Mononuclear cell (primary cell): ENCODE data around the gene WNK2. TPM values are rescaled to one million over a fixed set of nuclear protein-coding genes. Genes with fewer than 3 reads are reported as not detected.

Experiments used
- H3K27me3 ChIP-seq: 2 replicates; pipeline ENCODE4 v1.6.0; 2011; ENCODE audit warnings: low read length, control low read depth; ENCODE audit not compliant: insufficient read depth
- H3K4me1 ChIP-seq: 2 replicates; pipeline ENCODE4 v1.5.1; 2011; ENCODE audit warnings: mild to moderate bottlenecking, low read length, control low read depth; ENCODE audit not compliant: insufficient read depth
- H3K4me3 ChIP-seq: 2 replicates; pipeline ENCODE4 v1.5.1; 2011; ENCODE audit warnings: mild to moderate bottlenecking, low read length, moderate library complexity
- H3K9me3 ChIP-seq: 2 replicates; pipeline ENCODE4 v1.5.1; 2011; ENCODE audit warnings: low read depth, mild to moderate bottlenecking, control low read depth, low read length
- total RNA-seq: library from RNA; depleted of rRNA; stranded (reverse); fragments of >200 nt; gene quantifications from one replicate; pipeline ENCODE4 v1.2.3, GENCODE V29; 2012

The WNK2 gene
- total RNA-seq, 1 donor, result 0.10 TPM

DNA sequence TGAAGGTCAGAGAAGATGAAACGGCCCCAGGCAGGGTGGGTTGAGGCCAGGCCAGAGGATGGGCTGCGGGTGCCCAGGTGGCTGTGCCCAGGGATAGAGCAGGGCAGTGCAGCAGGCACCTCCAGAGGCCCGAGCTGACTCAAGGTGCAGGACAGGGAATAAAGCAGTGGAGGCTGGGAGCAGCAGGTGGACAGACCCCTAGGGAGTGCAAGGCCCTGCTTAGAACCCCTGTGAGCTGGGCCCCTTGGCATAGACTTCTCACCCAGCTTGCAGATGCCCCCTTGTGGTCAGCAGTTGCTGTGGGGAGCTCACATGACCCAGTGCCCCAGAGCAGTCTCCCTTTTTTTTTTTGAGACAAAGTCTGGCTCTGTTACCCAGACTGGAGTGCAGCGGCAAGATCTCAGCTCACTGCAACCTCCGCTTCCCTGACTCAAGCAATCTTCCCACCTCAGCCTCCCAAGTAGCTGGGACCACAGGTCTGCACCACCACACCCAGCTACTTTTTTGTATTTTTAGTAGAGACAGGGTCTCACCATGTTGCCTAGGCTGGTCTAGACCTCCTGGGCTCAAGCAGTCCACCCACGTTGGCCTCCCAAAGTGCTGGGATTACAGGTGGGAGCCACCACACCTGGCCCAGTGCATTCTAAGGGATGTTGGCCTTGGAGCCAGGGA, 118.8 kb downstream of the WNK2 start:
- H3K9me3 ChIP-seq, result no peaks in the 10 kb centered on the region
- no peak overlapping the region for H3K4me3 ChIP-seq
- peaks cover 8% of the 10 kb centered on the region for H3K4me1 ChIP-seq

DNA sequence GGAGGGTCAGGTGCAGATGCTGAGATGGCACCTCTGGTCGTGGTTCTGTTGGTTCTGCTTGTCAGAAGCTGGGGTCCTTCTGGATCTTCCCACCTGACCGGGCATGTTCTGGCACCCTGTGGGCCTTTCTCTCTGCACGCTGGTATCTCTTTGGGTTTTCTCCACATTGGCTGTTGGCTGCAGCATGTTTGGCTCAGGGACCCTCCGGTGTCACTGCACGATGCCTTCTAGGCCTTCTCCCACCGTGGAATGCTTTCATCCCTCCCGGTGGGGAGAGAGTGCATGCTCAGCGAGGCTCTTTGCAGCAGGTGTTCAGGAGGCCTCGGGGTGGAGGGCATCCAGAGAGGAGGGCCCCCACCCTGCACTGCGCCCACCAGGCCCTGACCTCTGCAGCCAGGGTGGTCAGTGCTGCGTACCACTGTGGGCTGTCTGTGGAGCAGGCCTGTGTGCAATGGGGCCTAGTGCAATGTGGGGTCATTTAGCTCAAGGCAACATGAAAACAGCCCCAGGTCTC, 119.4 kb downstream of the WNK2 start:
- H3K4me1 ChIP-seq, result peaks cover 8% of the 10 kb centered on the region
- H3K4me3 ChIP-seq, result no peak overlapping the region
- no peaks in the 10 kb centered on the region for H3K27me3 ChIP-seq
- no peaks in the 10 kb centered on the region for H3K9me3 ChIP-seq

More for the DNA sequence above, 118.8 kb downstream of the WNK2 start:
- no peaks in the 10 kb centered on the region for H3K27me3 ChIP-seq

DNA sequence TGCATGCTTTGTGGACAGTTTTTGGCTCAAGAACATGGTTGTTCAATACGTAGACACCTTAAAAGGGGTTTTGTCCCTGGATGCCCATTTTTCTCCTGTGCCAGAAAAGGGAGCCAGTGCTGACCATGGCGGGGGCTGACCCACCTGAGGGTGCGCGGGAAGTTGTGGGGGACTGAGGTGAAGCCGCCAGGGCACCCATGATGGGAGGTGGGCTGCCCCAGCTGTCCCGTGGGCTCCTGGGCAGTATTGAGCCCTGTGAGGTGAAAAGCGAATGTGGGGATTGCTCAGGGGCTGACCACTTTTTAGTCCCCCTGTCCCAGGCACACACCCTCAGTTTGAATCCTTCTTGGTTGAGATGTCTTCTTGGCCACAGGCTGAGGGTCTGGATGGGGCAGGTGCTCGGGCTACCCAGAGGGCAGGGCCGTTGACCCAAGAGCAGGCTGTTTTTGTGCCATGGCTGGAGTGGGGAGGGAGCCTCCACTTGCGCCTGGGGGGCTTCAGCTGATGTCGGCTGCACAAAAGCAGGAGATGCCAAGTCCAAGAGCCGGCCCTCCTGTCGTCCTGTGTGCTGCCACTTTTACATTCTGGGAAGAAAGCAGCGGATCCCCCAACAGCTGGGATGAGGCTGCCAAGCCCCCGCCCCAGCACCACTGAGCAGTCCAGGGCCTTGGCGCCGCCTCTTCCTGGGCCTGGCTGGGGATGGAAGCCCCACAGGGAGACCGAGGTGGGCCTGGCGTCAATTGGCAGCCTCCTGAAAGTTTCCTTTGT, 120.1 kb downstream of the WNK2 start:
- no peak overlapping the region for H3K4me3 ChIP-seq
- peaks cover 8% of the 10 kb centered on the region for H3K4me1 ChIP-seq
- H3K27me3 ChIP-seq, result no peaks in the 10 kb centered on the region
- no peaks in the 10 kb centered on the region for H3K9me3 ChIP-seq

DNA sequence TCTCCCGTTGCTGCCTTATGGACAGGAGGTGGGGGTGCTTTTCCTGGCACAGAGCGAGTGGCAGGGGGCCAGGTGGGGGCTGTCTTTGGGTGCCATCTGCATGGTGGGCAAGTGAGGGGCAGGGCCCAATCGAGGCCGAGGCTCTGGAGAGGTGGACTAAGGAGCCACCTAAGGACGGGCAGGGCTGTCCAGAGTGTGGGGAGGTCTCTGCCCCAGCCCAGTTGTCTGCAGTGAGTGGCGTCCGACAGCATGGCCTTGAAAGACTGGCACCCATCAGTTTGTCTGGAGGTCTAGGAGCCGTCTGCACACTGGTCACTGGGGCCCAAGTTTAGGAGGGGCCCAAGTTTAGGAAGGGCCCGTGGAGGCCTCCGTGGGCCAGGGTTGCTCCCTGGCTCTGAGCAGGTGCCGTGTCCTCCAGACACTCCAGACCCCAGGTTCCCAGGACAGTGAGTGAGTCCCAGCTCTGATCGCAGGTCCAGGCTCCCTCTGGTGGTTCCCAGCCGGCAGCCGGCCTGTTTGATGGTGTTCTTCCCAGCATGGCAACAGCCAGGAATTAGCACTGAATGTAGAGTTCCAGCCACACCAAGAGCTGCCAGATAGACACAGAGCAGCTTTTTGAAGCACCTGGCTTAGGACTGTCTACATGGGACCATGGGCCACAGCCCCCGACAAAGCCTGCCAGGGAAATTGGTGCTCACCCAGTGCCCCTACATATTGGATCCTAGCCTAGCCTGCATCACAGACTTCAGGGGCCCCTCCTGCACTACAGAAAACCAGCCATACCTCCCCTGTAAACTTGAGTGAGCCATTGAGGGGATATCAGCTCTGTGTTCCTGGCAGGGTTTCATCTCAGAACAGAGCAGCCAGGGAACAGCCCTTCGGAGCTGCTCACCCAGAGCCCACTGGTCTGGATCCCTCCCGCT, 120.9 kb downstream of the WNK2 start:
- Histone ChIP-seq H3K4me1 (peaks cover 8% of the 10 kb centered on the region), H3K9me3 (no peaks in the 10 kb centered on the region), H3K4me3 (no peak overlapping the region), H3K27me3 (no peaks in the 10 kb centered on the region)

DNA sequence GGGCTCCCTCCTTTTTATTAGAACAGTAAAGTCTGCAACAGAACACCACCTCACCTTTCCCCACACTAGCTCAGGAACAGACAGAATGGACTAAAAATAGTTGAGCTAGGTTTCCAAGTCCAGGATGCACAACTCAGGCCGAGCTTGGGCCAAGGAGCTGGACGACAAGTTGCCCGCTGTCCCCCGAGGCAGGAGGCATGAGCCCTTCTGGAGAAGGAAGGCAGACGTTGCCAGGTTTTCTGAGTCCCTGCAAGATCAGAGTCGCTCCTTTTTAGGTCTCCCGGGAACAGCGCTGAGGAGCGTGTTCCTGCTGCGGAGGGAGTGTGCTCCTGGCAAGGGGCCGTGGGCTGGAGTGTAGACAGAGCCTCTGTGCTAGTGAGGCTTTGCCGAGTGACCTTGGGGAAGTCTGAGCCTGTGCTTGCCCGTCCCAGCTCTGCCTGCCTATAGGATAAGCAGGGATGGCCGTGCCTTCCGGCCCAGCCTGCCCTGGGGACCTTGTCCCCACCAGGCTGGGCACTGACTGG, 121.6 kb downstream of the WNK2 start:
- Histone ChIP-seq H3K4me1 (peaks cover 8% of the 10 kb centered on the region), H3K9me3 (no peaks in the 10 kb centered on the region), H3K27me3 (no peaks in the 10 kb centered on the region), H3K4me3 (no peak overlapping the region)

DNA sequence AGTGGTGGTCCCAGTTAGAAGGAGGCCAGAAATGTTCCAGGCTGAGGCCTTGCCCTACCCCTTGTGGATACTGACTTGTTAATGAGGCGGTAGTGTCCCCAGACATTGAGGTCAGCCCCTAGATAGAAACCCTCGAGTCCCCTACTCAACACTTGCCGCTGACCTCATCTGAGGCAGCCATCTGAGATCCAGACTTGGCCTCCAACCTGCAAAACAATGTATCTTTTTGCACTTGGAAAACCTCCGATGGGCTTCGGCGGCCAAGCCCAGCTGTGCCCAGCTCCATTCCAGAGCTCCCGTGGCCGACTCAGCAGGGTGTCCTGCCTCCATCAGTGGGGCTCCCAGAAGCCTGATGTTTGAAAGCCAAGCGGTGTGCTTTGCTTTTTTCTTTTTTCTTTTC, 122.1 kb downstream of the WNK2 start:
- Histone ChIP-seq H3K4me1 (peaks cover 8% of the 10 kb centered on the region), H3K9me3 (no peaks in the 10 kb centered on the region), H3K27me3 (no peaks in the 10 kb centered on the region), H3K4me3 (no peak overlapping the region)

DNA sequence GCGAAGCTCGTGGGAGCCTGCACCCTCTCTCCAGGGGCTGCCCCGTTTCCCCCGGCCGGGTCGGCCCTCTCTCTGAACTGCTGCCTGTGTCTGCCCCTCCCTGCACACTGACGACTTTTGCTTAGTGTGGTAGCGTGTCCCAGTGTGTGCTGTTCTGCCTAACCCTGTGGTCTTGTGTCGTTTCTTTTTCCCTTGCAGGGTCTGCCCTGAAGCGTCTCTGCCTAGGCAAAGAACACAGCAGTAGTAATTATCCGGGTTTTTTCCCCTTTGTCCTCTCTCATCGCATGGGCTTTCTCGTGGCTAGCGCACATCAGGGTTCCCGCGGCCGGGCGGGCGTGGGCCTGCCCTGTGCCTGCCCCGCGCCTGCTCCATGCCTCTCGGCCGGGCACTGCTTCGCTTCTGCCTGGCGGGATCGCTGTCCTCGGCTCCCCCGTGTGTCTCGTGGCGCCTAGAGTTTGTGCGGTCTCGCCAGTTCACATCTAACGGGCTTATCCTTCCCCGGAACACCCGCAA, 122.7 kb downstream of the WNK2 start:
- H3K4me1 ChIP-seq, result peaks cover 8% of the 10 kb centered on the region
- H3K27me3 ChIP-seq, result no peaks in the 10 kb centered on the region
- H3K4me3 ChIP-seq, result no peak overlapping the region
- H3K9me3 ChIP-seq, result no peaks in the 10 kb centered on the region

DNA sequence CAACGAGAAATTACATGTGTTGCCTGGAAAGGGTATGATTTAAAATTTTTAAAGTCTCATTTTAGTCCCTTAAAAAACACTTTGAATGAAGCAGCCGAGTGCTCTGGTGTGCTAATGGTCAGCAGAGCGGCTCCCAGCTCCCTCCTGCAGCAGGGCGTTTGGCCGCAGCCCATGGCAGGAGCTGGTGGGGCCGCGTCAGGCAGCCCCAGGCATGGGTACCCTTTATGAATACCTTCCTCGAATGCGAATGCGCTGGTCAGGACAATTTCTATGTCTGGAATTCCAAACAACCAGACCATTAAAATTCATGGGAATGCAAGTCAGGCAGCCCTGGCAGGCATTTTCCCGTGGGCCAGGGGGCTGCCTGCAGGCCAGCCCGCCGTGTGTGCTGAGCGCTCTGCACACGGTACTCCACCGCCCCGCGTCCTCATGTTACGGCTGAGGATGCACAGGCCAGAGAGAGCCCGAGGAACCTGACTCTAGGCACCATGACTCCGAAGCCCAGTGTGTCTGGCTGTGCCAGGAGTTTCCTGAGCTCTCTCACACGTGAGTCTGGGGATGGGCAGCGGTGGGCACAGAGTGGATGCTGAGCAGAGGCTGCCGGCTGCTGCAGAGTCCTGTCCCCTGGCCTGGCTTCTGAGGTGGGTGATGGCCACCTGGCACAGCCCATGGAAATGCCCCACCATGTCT, 123.7 kb downstream of the WNK2 start:
- Histone ChIP-seq H3K4me1 (peaks cover under 1% of the 10 kb centered on the region), H3K9me3 (no peaks in the 10 kb centered on the region), H3K27me3 (peaks cover 7% of the 10 kb centered on the region), H3K4me3 (no peak overlapping the region)

DNA sequence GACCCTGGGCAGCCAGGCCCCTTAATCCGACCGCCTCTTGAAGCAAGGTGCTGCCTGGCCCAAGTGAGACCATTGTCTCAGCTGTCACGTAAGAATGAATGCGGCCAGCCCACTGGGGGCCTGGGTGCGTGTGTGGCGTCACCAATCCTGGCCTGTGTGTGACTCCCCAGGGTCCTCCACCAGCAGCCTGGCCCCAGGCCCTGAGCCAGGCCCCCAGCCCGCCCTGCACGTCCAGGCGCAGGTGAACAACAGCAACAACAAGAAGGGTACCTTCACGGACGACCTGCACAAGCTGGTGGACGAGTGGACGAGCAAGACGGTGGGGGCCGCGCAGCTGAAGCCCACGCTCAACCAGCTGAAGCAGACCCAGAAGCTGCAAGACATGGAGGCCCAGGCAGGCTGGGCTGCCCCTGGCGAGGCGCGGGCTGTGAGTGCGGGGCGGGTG, 124.2 kb downstream of the WNK2 start:
- no peak overlapping the region for H3K4me3 ChIP-seq

DNA sequence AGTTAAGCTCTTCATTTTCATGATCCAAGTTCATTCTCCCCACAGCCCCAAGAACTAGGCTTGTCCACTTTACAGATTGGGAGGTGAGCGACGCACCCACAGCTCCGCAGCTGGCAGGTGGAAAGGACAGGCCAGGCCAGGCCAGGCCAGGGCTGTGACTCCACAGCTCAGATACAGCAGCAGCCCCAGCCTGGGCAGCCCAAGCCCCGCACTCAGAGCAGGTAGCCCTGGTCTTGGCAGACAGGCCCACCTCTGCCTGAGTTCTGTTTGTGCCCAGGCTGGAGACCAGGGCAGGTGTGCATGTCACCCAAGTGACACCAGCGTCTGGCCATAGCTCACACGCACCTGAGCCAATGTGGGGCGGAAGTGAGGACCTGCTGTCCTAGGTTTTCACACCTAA, 124.7 kb downstream of the WNK2 start:
- Histone ChIP-seq H3K9me3 (no peaks in the 10 kb centered on the region), H3K4me3 (no peak overlapping the region)

More for the DNA sequence above, 124.2 kb downstream of the WNK2 start:
- Histone ChIP-seq H3K9me3 (no peaks in the 10 kb centered on the region), H3K4me1 (no peaks in the 10 kb centered on the region), H3K27me3 (peaks cover 12% of the 10 kb centered on the region)

DNA sequence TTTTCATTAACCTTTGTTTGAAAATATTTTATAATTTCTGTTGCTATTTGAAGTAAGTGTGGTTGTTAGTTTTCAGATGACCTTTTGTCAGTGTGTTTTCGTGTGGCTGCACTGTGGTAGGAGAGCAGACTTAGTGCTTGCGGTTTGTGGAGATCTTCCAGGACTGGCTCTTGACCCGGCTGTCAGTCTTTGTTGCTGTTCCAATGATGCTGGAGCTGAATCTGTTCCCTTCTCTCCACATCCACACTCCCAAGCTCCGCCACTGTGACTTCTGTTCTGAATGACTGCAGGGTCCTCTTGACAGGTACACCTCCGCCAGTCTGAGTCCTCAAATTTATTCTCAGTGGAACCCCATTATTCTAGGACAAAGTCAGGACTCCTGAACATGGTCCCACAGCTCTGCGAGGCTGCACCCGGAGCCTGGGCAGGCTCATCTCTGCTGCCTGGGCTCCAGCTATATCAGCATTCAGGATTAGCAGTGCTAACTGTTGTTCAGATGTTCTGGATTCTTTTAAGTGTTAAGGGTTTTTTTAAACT, 126.0 kb downstream of the WNK2 start:
- no peaks in the 10 kb centered on the region for H3K4me1 ChIP-seq
- H3K9me3 ChIP-seq, result no peaks in the 10 kb centered on the region
- H3K27me3 ChIP-seq, result peaks cover 12% of the 10 kb centered on the region
- no peak overlapping the region for H3K4me3 ChIP-seq

More for the DNA sequence above, 124.7 kb downstream of the WNK2 start:
- no peaks in the 10 kb centered on the region for H3K4me1 ChIP-seq
- H3K27me3 ChIP-seq, result peaks cover 12% of the 10 kb centered on the region

DNA sequence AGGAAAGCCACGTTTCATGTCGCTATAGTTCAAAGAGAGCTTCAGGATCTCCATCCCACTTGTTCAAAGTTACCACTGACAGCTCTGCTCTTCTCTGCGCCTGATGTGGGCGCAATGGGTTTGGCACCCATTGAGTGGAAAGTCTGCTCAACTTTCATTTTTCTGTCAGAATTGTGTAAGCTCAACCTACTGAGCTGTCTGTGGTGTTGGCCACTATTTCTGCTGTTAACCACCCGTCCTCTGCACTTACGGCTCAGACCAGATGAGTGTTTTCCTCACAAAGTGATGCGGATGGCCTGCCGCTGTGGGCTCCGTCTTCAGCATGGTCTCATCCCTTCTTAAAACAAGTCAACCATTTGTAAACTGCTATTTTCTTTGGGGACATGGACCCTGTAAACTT, 131.2 kb downstream of the WNK2 start:
- H3K27me3 ChIP-seq, result peaks cover 31% of the 10 kb centered on the region
- no peaks in the 10 kb centered on the region for H3K9me3 ChIP-seq
- H3K4me1 ChIP-seq, result no peaks in the 10 kb centered on the region

DNA sequence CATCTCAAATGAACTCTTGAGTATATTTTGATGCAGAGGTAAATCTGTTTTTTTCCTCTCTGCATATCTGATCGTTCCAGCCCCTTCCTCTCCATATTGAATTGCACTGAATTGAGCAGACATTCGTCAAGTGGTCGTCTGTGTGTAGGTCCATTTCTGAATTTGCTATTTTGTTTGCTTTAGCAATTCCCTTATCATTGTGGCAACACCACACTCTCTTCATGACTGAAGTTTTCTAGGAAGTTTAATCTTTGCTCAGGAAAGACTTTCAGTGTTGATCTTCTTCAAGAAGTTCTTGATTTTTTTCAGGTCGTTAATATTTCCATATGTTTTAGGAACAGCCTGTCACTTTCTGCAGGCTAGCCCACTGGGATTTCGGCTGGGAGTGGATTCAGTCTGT, 132.0 kb downstream of the WNK2 start:
- Histone ChIP-seq H3K9me3 (no peaks in the 10 kb centered on the region), H3K4me1 (no peaks in the 10 kb centered on the region), H3K4me3 (no peak overlapping the region), H3K27me3 (peaks cover 31% of the 10 kb centered on the region)

More for the DNA sequence above, 131.2 kb downstream of the WNK2 start:
- H3K4me3 ChIP-seq, result no peak overlapping the region
